Smooth muscle cell (in vitro differentiated cells): ENCODE results near the gene RALGAPA2. TPM values are rescaled to one million over a fixed set of nuclear protein-coding genes. Genes with fewer than 3 reads are reported as not detected.

Experiments used
- DNase-seq: peaks from one replicate; lab custom pipeline; 2025; ENCODE audit not compliant: unreplicated experiment; lab: John Stamatoyannopoulos, UW
- H2AFZ ChIP-seq: fragments of 200-600 bp; sonication (generic); 2 replicates; pipeline ENCODE4 v1.6.0; 2016; ENCODE audit warnings: antibody characterized with exemption, low read depth, mild to moderate bottlenecking
- H3F3A ChIP-seq: fragments of 200-600 bp; sonication (generic); 2 replicates; pipeline ENCODE4 v1.6.0; 2017; ENCODE audit warnings: antibody characterized with exemption, low read depth
- H3K27ac ChIP-seq: fragments of 200-600 bp; sonication (generic); 2 replicates; pipeline ENCODE4 v1.5.1; 2016; ENCODE audit warnings: low read depth, mild to moderate bottlenecking
- H3K27me3 ChIP-seq: fragments of 200-600 bp; sonication (generic); 2 replicates; pipeline ENCODE4 v1.6.1; 2016; ENCODE audit warnings: low read depth, mild to moderate bottlenecking
- H3K36me3 ChIP-seq: fragments of 200-600 bp; sonication (generic); 2 replicates; pipeline ENCODE4 v1.5.1; 2016; ENCODE audit warnings: low read depth
- H3K4me1 ChIP-seq: fragments of 200-600 bp; sonication (generic); 2 replicates; pipeline ENCODE4 v1.5.1; 2016; ENCODE audit warnings: low read depth
- H3K4me2 ChIP-seq: fragments of 200-600 bp; sonication (generic); 2 replicates; pipeline ENCODE4 v1.6.0; 2016; ENCODE audit warnings: mild to moderate bottlenecking
- H3K4me3 ChIP-seq: fragments of 200-600 bp; sonication (generic); 2 replicates; pipeline ENCODE4 v1.5.1; 2016; ENCODE audit warnings: mild to moderate bottlenecking
- H3K79me2 ChIP-seq: fragments of 200-600 bp; sonication (generic); 2 replicates; pipeline ENCODE4 v1.6.0; 2016; ENCODE audit warnings: low read depth, mild to moderate bottlenecking
- H3K9ac ChIP-seq: fragments of 200-600 bp; sonication (generic); 2 replicates; pipeline ENCODE4 v1.6.0; 2016; ENCODE audit warnings: low read depth
- H3K9me3 ChIP-seq: fragments of 200-600 bp; sonication (generic); replicated peaks from 2 replicates; pipeline ENCODE4 v1.5.1; 2016; ENCODE audit warnings: low read depth
- H4K20me1 ChIP-seq: fragments of 200-600 bp; sonication (generic); 2 replicates; pipeline ENCODE4 v1.6.0; 2016; ENCODE audit warnings: low read depth
- WGBS: methylation state at CpG from one replicate; pipeline ENCODE4 v1.1.7; 2016; ENCODE audit warnings: low lambda C conversion rate; 5-methylcytosine and 5-hydroxymethylcytosine counted together
- polyA plus RNA-seq: library from polyadenylated mRNA; unstranded; fragments of >200 nt; fragmentation: Nextera tagmentation; extraction: Ambion mirVana; gene quantifications from 2 replicates; pipeline ENCODE4 v1.2.1, GENCODE V29; 2016
- total RNA-seq: library from RNA; depleted of rRNA; stranded (reverse); fragments of >200 nt; gene quantifications from 2 replicates; pipeline ENCODE4 v1.2.3, GENCODE V29; 2014
- TF ChIP-seq, protein P1 (sequence below): fragments of 200-600 bp; sonication (generic); IDR thresholded peaks from 2 replicates; pipeline ENCODE4 v1.5.1; 2017; ENCODE audit warnings: borderline replicate concordance, mild to moderate bottlenecking, antibody characterized with exemption; ENCODE audit not compliant: insufficient read depth, poor library complexity, severe bottlenecking

The RALGAPA2 gene
- total and polyA plus RNA-seq, 2 experiments from 2014 or later: 3.5 to 6.2 TPM

DNA sequence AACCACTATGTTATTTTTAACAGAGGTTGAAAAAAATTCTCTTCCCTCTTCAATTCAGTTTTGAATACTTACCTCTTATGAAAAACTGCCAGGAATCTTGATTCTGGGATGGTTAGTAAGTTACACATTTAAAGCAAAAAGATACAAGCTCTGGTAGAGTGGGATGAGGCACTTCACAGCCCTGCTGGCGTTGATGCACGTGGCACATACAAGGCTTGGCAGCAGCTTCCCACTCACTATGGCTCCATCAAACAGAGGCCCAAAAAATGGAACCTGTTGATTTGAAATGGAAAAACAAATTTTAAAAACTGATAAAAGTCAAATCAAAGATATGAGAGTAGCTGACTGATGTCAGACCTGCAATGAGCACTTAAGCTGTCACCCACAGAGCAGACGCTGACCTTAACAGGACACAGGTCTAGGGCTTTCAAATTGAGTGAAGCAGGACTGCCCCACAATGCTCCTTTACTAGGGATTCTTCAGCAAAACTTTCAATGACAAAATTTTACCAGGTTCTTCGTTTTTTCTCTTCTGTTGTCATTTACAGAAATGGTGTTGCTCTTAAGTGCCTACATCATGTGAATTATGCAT lies 239.7 kb downstream of the RALGAPA2 start:
- H3K27me3 ChIP-seq: no peaks in the 10 kb centered on the region
- H3F3A ChIP-seq: no peaks in the 10 kb centered on the region
- H3K9ac ChIP-seq: no peak overlapping the region
- no peaks in the 10 kb centered on the region for H3K9me3 ChIP-seq
- no peak overlapping the region for H3K4me3 ChIP-seq
- no peaks in the 10 kb centered on the region for H4K20me1 ChIP-seq
- no peak overlapping the region for H3K27ac ChIP-seq
- TF ChIP-seq, protein P1, sequence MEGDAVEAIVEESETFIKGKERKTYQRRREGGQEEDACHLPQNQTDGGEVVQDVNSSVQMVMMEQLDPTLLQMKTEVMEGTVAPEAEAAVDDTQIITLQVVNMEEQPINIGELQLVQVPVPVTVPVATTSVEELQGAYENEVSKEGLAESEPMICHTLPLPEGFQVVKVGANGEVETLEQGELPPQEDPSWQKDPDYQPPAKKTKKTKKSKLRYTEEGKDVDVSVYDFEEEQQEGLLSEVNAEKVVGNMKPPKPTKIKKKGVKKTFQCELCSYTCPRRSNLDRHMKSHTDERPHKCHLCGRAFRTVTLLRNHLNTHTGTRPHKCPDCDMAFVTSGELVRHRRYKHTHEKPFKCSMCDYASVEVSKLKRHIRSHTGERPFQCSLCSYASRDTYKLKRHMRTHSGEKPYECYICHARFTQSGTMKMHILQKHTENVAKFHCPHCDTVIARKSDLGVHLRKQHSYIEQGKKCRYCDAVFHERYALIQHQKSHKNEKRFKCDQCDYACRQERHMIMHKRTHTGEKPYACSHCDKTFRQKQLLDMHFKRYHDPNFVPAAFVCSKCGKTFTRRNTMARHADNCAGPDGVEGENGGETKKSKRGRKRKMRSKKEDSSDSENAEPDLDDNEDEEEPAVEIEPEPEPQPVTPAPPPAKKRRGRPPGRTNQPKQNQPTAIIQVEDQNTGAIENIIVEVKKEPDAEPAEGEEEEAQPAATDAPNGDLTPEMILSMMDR: no peak
- no peak overlapping the region for H2AFZ ChIP-seq
- H3K4me2 ChIP-seq: no peak overlapping the region
- DNase-seq: no peak
- H3K36me3 ChIP-seq: no peaks in the 10 kb centered on the region
- no peaks in the 10 kb centered on the region for H3K4me1 ChIP-seq
- WGBS: 85% methylated on average over 4 of the region's 4 CpGs
- no peaks in the 10 kb centered on the region for H3K79me2 ChIP-seq

DNA sequence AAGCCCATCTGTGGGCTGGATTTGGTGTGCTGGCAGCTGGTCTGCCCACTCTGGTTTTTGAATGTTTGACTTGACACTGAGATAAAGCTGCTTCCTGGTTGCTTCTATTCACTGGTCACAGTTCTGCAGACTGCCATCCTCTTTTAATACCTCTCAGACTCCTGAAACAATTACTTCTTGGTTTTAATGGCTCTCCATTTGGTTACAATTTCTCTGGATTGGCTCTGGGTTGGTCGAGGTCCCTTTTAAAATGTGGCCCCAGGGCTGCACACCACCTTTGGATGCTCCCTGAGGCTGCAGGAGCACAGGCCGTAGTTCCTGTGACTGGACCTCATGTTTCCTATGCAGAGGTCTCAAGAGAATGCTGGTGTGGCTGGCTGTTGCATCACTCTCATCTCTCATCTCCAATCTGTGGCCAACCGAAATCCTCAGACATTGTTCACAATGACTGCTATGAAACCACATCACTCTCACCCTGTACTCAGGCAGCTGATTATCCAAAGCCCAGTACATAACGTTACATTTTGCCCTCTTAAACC lies 246.0 kb downstream of the RALGAPA2 start:
- H3F3A ChIP-seq: no peaks in the 10 kb centered on the region
- H3K4me3 ChIP-seq: no peak overlapping the region
- no peaks in the 10 kb centered on the region for H3K79me2 ChIP-seq
- H3K9ac ChIP-seq: no peak overlapping the region
- TF ChIP-seq, protein P1: no peak
- no peaks in the 10 kb centered on the region for H3K9me3 ChIP-seq
- no peak overlapping the region for H3K4me2 ChIP-seq
- H3K27me3 ChIP-seq: no peaks in the 10 kb centered on the region
- no peaks in the 10 kb centered on the region for H3K36me3 ChIP-seq
- no peak overlapping the region for H2AFZ ChIP-seq
- DNase-seq: no peak
- H3K4me1 ChIP-seq: peaks cover 34% of the 10 kb centered on the region
- WGBS: 46% methylated on average over 4 of the region's 4 CpGs
- no peak overlapping the region for H3K27ac ChIP-seq
- H4K20me1 ChIP-seq: no peaks in the 10 kb centered on the region

DNA sequence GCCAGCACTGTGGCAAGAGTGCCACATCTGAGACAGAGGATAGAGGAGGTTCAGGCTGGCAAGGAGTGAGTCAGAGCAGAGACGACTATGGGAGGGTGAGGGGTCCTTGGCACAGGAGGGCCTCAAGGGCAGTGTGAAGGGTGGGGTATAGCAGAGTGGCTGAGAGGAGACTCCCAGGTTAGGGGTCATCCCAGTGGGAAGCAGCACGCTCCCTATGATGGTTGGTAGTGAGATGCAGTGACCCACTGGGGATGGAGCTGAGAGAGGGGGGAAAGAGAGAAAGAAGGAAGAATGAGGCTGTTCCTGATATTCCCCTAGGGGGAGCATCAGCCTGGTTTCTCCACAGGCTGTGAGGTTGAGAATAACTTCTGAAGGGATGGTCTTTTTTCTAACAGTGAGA lies 247.2 kb downstream of the RALGAPA2 start:
- no peak overlapping the region for H3K4me2 ChIP-seq
- no peak overlapping the region for H3K9ac ChIP-seq
- no peak for DNase-seq
- H3K79me2 ChIP-seq: no peaks in the 10 kb centered on the region
- 68% methylated on average over 2 of the region's 2 CpGs for WGBS
- no peaks in the 10 kb centered on the region for H3K27me3 ChIP-seq
- H3K4me1 ChIP-seq: peaks cover 39% of the 10 kb centered on the region
- no peak overlapping the region for H2AFZ ChIP-seq
- no peaks in the 10 kb centered on the region for H3F3A ChIP-seq
- no peak overlapping the region for H3K4me3 ChIP-seq
- no peaks in the 10 kb centered on the region for H3K9me3 ChIP-seq
- TF ChIP-seq, protein P1: no peak
- no peak overlapping the region for H3K27ac ChIP-seq
- H3K36me3 ChIP-seq: no peaks in the 10 kb centered on the region
- no peaks in the 10 kb centered on the region for H4K20me1 ChIP-seq

DNA sequence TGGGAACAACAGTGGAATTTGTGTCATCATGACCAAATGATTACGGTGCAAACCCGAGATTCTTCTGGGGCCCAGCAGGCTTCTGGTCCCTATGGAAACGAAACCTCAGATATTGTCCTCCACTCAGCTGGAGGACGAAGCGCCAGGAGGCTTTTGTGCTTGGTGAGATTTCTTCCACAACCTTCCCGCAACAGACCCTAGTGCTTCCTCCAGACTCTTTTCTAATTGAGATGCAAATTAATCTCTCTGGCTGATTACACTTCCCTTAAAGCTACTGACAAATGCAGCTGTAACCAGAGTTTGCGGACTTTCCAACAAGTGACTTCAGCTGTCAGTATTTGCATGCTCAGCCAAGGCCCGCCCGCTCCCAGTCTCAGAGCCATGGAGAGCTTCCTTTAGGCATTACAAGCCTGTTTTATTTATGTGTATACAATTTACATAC lies 248.5 kb downstream of the RALGAPA2 start:
- no peak overlapping the region for H3K4me3 ChIP-seq
- no peaks in the 10 kb centered on the region for H3K79me2 ChIP-seq
- no peak overlapping the region for H2AFZ ChIP-seq
- peaks cover 39% of the 10 kb centered on the region for H3K4me1 ChIP-seq
- no peaks in the 10 kb centered on the region for H3K27me3 ChIP-seq
- H3K27ac ChIP-seq: peak overlapping the region; percentile 25
- TF ChIP-seq, protein P1: no peak
- H3K4me2 ChIP-seq: peak overlapping the region; percentile 9
- 42% methylated on average over 9 of the region's 9 CpGs for WGBS
- H3K9me3 ChIP-seq: no peaks in the 10 kb centered on the region
- H4K20me1 ChIP-seq: no peaks in the 10 kb centered on the region
- H3F3A ChIP-seq: no peaks in the 10 kb centered on the region
- no peak for DNase-seq
- no peak overlapping the region for H3K9ac ChIP-seq
- H3K36me3 ChIP-seq: no peaks in the 10 kb centered on the region
